GF-D8 (cell line): ENCODE measurements around the gene TBC1D16.

Experiments
- DNase-seq: peaks from one replicate; lab custom pipeline; 2025; lab: John Stamatoyannopoulos, UW

The TBC1D16 gene

GRCh38 chr17:80035687-80035936 is at the start of gene TBC1D16:
Gene TBC1D16, minus strand, starts transcription at chr17:80035872. Its CDS starts 22,325 bp downstream, at chr17:80013547.
- no peak for DNase-seq

DNA sequence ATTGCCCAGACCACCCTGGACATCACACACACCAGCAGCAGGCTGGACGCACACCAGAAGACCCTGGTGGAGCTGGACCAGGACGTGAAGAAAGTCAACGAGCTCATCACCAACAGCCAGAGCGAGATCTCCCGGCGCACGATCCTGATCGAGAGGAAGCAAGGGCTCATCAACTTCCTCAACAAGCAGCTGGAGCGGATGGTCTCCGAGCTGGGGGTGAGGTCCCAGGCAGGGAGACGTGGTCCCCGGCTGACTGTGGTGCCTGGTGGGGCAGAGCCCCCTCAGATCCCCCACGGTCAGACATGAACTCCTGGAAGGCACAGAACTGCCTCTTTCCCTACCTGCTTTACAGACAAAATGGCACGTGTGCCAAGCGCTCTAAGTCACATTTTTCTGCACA is 49.1 kb upstream of the TBC1D16 start:
- no peak for DNase-seq

DNA sequence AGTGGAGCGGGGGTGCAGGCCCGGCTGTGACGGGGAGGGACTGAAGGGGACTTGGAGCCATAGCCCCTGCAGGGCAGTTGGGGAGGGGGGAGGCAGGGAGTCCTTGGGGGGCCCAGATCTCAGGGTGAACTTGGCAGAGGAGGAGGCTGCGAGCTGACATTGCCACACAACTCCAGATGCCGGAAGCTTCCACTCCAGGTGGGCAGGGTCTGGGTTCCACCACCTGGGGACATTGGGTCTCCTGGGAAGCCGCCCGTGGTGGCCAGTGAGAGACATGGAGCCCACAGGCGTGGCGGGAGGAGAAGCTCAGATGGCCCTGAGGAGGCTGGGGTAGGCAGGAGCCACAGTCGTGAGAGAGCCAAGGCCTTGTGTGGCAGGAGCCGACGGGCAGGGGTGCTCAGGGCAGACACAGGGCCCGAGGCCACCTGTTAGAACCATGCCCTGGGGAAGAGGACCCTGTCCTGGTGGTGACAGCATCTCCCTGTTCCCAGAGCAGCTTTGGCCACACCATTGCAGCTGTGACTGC is 47.5 kb upstream of the TBC1D16 start:
- DNase-seq, result no peak

GRCh38 chr17:80082403-80083135 is 46.9 kb upstream of the TBC1D16 start:
- DNase-seq, result peak; percentile 21

GRCh38 chr17:80081596-80081995 is 45.9 kb upstream of the TBC1D16 start:
- no peak for DNase-seq

DNA sequence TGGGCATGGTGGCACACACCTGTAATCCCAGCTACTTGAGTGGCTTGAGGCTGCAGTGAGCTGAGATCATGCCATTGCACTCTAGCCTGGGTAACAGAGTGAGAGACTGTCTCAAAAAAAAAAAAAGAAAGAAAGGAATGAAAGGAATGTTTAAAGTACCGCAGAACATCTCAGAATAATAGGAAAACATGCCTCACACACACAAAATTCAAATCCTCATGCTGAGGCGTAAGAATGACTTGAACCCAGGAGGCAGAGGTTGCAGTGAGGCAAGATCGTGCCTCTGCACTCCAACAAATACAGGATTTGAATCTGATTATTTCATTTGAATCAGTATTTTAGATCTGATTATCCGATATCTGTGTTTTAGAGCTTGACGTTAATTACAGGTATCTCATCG is 44.4 kb upstream of the TBC1D16 start:
- no peak for DNase-seq

DNA sequence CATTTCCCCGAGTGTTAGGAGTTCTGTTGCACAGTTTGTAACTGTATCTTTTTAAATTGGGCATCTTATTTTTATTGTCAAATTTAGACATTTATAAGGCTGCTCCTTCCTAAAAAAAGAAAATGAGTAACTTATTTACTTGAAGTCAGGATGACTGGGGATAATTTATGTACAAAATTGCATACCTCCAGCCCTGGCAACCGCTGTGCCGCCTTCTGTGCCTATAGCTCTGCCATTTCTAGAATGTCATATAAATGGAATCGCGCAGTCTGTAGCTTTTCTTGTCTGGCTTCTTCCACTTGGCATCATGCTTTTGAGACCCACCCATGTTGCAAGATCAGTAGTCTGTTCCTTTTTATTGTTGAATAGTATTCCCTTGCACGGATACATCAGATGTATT is 36.7 kb upstream of the TBC1D16 start:
- DNase-seq, result no peak

- no peak for DNase-seq
Observed at GRCh38 chr17:80071116-80071841, 35.6 kb upstream of the TBC1D16 start.

DNA sequence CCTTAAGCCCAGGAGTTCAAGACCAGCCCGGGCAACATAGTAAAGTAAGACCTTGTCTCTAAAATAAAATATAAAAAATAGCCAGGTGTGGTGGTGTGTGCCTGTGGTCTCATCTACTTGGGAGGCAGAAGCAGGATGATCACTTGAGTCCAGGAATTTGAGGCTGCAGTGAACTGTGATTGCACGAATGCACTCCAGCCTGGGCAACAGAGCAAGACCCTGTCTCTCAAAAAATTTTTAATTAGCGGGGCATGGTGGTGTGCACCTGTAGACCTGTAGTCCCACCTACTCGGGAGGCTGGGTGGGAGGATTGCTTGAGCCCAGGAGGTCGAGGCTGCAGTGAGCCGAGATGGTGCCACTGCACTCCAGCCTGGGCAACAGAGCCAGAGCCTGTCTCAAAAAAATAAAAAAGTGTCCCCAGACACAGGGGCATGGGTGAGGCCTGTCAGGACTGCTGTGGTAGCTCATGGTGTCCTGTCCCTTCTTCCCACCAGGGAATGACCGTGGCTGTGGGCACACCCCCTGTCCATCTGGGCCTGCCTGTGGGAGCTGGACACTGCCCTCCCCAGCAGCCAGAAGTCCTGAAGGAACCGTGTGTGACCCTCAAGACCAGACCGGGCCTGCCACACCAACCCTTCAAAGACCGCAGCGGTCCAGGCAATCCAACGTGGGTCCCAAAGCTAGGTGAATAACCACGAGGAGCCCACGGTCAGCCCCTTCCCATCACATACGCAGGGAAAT is 34.9 kb upstream of the TBC1D16 start:
- no peak for DNase-seq

DNA sequence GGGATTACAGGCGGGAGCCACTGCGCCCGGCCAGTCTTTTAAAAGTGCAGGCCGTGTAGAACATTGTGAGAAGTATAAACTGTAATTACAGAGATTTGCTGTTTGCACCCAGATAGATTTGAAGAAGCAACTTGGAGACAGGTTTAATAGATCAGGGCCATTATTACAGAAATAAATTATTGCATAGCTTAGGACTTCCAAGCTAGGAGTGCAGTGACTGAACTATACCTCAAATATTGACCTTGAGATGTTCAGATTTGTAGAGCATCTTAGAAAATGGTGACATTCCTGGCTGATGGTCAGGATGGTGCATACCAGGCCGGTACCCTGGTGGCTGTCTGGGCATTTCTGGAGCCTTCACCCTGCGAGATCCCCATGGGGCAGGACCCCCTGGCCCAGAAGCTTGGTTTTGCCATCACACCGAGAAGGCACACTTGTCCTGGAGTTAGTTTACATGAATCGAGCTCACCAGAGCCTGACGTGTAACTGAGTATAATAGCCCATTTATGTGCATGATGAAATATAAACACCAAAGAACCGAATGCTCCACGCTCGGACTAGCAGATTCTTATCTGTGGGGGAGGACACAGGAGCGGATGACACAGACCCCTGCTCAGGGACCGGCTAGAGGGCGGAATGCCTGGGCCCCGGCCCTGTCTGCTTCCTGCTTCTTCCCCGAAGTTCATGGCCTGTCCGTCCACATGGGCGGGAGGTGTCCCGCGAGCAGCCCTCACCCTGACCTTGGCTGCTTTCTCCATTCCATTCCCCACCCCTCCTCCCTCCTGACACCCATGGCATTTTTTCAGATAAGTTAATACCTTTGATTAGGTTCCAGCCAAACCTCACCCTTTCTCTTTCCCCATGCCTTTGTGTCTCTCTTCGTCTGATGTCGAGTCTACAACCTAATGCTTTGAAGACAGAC is 32.9 kb upstream of the TBC1D16 start:
- no peak for DNase-seq

DNA sequence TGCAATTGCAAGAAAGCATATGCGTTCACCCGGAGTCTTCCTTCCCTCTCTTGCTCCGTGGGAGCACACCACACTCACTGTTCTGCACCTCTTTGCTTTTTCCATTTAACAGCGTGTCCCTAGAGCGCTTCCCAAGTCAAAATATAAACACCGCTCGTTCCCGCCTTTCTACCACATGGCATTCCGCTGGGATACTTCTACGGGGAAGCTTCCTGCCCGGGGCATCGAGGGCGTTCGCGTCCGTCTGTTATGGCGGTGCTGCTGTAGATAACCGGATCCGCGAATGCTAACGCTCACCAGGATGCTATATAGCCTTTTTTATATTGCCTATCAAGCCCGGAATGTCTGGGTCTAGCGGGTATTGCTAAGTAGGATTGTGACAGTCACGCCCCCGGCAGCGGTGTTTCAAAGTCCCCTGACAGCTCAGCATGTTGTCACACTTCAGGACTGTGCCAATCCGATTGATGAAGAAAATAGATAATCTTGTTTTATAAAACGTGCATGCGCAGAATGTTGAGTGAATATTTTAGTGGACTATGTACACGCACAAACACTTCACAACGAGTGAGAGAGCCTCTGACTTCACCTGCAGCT is 31.8 kb upstream of the TBC1D16 start:
- DNase-seq, result no peak

DNA sequence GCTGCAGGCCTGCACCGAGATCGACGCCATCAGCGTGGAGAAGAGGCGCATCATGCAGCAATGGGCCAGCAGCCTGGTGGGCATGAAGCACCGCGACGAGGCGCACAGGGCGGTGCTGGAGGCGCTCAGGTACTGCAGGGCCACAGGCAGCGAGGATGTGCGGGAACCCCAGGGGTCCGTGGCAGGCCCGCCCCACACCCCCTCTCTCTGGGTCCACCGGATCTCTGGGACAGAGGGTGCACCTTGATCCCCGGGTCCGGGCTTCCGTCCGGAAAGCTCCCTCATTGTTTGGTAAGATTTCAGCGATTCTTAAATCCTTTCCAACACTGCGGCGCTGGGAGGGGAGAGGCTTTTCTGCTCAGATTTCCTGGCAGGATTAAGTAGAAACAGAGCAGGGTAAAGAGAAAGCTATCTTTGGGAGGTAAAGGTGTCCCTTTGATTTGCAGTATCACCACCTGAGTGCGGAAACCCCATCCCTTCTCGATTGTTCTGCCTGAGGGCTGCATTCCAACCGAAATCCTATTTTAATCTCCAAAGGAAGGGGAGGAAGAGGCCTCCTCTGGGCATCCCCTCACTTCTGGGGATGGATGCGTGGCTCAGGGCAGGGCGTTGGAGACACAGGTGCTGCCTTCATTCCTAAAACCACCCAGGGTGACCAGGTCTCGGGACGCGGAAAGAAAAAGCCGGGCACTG is 30.0 kb upstream of the TBC1D16 start:
- DNase-seq, result no peak

DNA sequence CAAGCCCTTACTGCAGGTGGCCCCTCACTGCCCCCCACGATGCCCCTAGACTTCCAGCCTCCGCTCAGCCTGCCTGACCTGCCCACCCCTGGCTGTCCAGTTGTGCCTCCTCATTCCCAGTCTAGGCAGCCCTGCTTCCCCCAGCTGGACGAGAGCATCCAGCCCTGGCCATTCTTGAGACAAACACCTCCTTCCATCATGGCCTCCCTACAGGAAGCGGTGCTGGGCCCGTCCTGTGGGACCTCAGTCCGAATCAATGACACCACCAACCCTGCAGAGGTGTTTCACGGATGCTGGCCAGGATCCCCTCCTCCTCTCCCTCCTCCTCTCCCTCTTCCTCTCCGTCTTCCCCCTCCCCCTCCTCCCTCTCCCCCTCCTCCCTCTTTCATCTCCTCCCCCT is 29.0 kb upstream of the TBC1D16 start:
- no peak for DNase-seq

DNA sequence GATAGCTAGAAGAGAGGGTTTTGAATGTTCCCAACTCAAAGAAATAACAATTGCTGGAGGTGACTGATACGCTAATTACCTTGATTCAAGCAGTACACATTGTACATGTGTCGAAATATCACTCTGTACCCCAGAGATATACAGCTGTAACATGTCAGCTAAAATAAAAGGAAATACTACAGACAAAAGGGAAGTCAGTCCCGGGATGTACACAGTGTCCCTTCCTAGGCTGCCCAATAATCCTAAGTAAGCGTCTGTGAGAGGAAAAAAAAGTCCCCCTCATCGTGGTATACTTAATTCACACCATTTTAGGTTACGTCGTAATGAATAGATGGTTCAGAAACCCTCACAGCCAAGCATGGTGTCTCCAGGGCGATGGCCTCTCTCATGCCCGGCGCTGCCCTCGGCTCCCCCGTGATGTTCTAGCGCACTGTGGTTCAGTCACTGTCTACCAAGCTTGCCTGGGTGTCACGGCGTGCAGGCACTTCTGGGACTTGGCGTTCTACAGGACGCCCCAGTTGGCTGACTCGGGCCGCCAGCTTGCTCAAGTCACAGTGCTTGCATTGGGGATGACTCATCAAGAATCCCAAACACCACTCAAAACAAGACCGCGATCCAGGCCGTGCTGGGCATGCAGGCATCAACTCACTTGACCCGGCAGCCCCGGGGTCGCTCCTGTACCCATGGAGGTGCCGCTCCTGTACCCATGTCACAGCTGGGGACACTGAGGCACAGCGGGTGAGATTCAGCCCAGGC is 28.3 kb upstream of the TBC1D16 start:
- no peak for DNase-seq

DNA sequence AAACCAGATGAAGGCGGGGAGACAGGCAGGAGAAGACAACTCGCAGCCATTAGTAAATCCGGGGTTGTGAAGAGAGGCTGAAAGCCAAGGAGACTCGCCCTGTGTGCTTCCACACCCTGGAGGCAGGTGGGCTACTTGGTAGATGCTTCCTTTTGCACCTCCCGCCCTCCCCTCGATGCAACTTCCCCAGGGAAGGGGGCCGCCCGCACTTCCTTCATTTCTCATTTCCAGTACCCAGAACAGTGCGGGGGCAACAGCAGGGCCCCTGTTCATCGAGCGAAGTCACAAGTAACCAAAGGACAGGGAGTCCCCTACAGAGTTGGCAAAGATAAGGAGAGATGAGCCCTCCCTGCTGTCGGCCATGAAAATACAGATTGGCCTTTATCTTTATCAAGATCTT is 25.7 kb upstream of the TBC1D16 start:
- DNase-seq, result no peak

- no peak for DNase-seq
Observed at GRCh38 chr17:80060644-80061043, 25.0 kb upstream of the TBC1D16 start.

GRCh38 chr17:80058311-80058955 is 22.8 kb upstream of the TBC1D16 start:
- DNase-seq, result no peak

GRCh38 chr17:80055597-80055996 is 19.9 kb upstream of the TBC1D16 start:
- no peak for DNase-seq

DNA sequence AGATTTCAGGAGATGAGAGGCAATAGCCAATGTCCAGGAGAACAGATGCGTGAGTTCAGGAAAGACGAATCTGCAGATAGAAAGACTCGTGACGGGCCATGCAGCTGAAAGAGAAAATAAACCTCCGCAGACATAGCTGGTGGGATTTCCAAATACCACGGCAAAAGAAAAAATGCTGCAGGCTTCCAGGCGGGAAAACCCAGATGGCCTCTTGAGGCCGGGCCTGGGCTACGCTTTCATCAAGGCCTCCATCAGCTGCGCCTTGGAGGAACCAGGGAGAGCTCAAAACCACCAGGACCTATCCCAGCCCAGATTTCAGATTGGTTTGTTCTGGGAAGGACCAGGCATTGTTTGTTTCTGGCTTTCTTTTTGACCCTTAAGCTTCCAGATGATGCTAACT is 17.4 kb upstream of the TBC1D16 start:
- DNase-seq, result no peak

DNA sequence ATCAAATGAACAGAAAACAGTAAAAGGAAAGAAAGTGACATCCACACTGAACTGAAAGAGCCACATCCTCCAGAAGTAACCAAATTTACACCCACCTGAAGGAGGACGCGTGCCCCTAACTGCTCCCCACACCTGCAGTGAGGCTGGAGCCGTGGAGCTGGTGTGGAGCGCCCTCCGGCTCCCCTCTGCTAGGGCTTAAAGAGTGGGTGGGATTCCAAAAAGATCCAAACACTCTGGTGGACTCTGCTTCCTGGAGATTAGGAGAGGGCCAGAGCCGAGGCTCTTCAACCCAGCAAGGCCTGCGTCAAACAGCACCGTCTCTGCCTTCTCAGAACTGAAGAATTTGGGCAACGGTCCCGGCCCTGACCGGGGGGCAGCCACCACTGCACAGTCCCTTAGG is 16.0 kb upstream of the TBC1D16 start:
- DNase-seq, result no peak
